Endodermal cell (in vitro differentiated cells): ENCODE data around the gene BTBD18. TPM values are rescaled to one million over a fixed set of nuclear protein-coding genes. Genes with fewer than 3 reads are reported as not detected.

Experiments
- DNase-seq: peaks from one replicate; pipeline ENCODE4 v3.0.0-alpha.2; 2017
- H3K27ac ChIP-seq: 2 replicates; pipeline ENCODE4 v1.5.1; 2013; ENCODE audit warnings: mild to moderate bottlenecking, low read depth, low read length, moderate library complexity
- H3K27me3 ChIP-seq: 2 replicates; pipeline ENCODE4 v1.6.1; 2013; ENCODE audit warnings: mild to moderate bottlenecking, low read length, moderate library complexity; ENCODE audit not compliant: insufficient read depth, control insufficient read depth, poor library complexity, severe bottlenecking
- H3K36me3 ChIP-seq: 2 replicates; pipeline ENCODE4 v1.7.0; 2013; ENCODE audit warnings: mild to moderate bottlenecking, low read length, moderate library complexity; ENCODE audit not compliant: control insufficient read depth, insufficient read depth
- H3K4me1 ChIP-seq: one replicate; pipeline ENCODE4 v1.7.0; 2013; ENCODE audit warnings: low read length; ENCODE audit not compliant: control insufficient read depth, insufficient read depth
- H3K4me3 ChIP-seq: 2 replicates; pipeline ENCODE4 v1.5.1; 2013; ENCODE audit warnings: mild to moderate bottlenecking, low read length, moderate library complexity
- H3K9ac ChIP-seq: 2 replicates; pipeline ENCODE4 v1.6.1; 2013; ENCODE audit warnings: mild to moderate bottlenecking, low read length, moderate library complexity; ENCODE audit not compliant: poor library complexity, severe bottlenecking; ENCODE audit errors: extremely low read depth
- H3K9me3 ChIP-seq: 2 replicates; pipeline ENCODE4 v1.6.1; 2013; ENCODE audit warnings: mild to moderate bottlenecking, low read length, moderate library complexity; ENCODE audit not compliant: control insufficient read depth
- H3K27ac Mint-ChIP-seq: 2 replicates; pipeline ENCODE4 v1.8.0; 2020; ENCODE audit warnings: mixed read lengths
- H3K27me3 Mint-ChIP-seq: 2 replicates; pipeline ENCODE4 v1.8.0; 2021; ENCODE audit warnings: mild to moderate bottlenecking, mixed read lengths; ENCODE audit not compliant: insufficient read depth
- H3K36me3 Mint-ChIP-seq: 2 replicates; pipeline ENCODE4 v1.8.0; 2020; ENCODE audit warnings: low read depth, mixed read lengths
- H3K4me1 Mint-ChIP-seq: 2 replicates; pipeline ENCODE4 v1.8.0; 2020; ENCODE audit warnings: mixed read lengths
- H3K4me3 Mint-ChIP-seq: 2 replicates; pipeline ENCODE4 v1.8.0; 2020; ENCODE audit warnings: mild to moderate bottlenecking, moderate library complexity, mixed read lengths
- H3K9me3 Mint-ChIP-seq: 2 replicates; pipeline ENCODE4 v1.8.0; 2020; ENCODE audit warnings: mild to moderate bottlenecking, mixed read lengths
- WGBS, 2 experiments: methylation state at CpG; one replicate each; pipeline versions ENCODE4 v1.1.5 to v1.1.7; 2013; ENCODE audit warnings: missing lambda C conversion rate in 2 of 2, mixed read lengths in 1 of 2; ENCODE audit not compliant: insufficient coverage in 1 of 2, insufficient read length in 1 of 2; 5-methylcytosine and 5-hydroxymethylcytosine counted together
- total RNA-seq, 2 donors: library from RNA; stranded (reverse); fragmentation: NEBNext Ultra II Directional in 1 of 2; extraction: Animal tissue kit (Norgen Biotek cat#: 25700) in 1 of 2; gene quantifications; 2 replicates in 1 of 2; 3 replicates in 1 of 2; pipeline ENCODE4 v1.2.1, GENCODE V29; 2021
- TF ChIP-seq, protein P1 (sequence below): fragments of 200-600 bp; sonication (generic); conservative IDR thresholded peaks from 2 replicates; pipeline ENCODE4 v1.5.0; 2021; ENCODE audit warnings: antibody characterized with exemption, mild to moderate bottlenecking

Gene BTBD18
- total RNA-seq, 2 donors from 2014 or later = not detected

- Mint-ChIP-seq H3K4me1 (peaks cover 9% of the 10 kb centered on the region), H3K36me3 (peaks cover 49% of the 10 kb centered on the region)
These were observed 9.5 kb downstream of the BTBD18 start for GRCh38 chr11:57742087-57742452.

DNA sequence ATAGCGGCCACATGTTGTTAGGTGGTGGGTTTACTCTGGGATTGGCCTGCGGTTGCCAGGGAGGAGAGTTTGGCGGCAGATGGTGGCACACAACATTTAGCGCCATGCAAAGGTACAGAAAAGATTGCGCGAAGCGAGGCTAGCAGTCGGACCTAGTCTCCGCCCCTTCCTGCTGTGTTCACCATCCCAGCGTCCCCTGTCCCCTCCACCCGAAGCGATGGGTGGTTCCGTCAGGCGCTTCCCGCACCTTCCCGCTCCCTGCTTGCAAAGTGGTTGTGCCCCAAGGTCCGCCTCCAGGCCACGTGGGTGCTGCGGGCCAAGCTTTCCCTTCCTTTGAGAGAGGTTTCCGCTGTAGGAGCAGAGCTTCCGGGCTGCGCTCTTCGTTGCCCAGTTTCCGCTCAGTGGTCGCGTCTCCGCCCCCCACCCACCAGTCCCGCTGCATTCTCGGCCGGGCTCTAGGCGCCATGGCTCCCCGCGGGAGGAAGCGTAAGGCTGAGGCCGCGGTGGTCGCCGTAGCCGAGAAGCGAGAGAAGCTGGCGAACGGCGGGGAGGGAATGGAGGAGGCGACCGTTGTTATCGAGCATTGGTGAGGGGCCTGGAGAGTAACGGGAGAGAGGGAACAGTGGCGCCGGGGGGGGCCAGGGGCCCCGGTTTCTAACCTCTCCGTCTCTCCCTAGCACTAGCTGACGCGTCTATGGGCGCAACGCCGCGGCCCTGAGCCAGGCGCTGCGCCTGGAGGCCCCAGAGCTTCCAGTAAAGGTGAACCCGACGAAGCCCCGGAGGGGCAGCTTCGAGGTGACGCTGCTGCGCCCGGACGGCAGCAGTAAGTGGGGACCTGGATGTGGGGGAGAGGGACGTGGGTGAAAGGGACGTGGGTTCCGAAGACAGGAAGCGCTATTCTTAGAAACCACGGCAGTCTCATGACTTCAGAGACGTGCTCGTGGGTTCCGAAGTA is 10.2 kb downstream of the BTBD18 start, which contains the start of gene SELENOH:
Gene SELENOH (plus strand): TSS at position 360 of the 955 bp plus-strand sequence. CDS start 105 bp downstream, at position 465.
- H3K4me3 ChIP-seq = peak within 1 kb of the TSS; percentile 94
- TF ChIP-seq, protein P1, sequence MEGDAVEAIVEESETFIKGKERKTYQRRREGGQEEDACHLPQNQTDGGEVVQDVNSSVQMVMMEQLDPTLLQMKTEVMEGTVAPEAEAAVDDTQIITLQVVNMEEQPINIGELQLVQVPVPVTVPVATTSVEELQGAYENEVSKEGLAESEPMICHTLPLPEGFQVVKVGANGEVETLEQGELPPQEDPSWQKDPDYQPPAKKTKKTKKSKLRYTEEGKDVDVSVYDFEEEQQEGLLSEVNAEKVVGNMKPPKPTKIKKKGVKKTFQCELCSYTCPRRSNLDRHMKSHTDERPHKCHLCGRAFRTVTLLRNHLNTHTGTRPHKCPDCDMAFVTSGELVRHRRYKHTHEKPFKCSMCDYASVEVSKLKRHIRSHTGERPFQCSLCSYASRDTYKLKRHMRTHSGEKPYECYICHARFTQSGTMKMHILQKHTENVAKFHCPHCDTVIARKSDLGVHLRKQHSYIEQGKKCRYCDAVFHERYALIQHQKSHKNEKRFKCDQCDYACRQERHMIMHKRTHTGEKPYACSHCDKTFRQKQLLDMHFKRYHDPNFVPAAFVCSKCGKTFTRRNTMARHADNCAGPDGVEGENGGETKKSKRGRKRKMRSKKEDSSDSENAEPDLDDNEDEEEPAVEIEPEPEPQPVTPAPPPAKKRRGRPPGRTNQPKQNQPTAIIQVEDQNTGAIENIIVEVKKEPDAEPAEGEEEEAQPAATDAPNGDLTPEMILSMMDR = no peak
- H3K9me3 ChIP-seq = no peaks in the 10 kb centered on the region
- H3K36me3 Mint-ChIP-seq = peaks cover 50% of the 10 kb centered on the region
- peak within 1 kb of the TSS; percentile 97 for H3K27ac Mint-ChIP-seq
- DNase-seq = peak; percentile 99
- peak within 1 kb of the TSS; percentile 87 for H3K9ac ChIP-seq
- 0% methylated on average over 42 to 75 of the region's 75 CpGs for WGBS, 2 experiments
- H3K27ac ChIP-seq = peak within 1 kb of the TSS; percentile 86
- H3K36me3 ChIP-seq = peaks cover 66% of the 10 kb centered on the region
- no peaks in the 10 kb centered on the region for H3K9me3 Mint-ChIP-seq
- peaks cover 11% of the 10 kb centered on the region for H3K4me1 Mint-ChIP-seq
- H3K4me1 ChIP-seq = no peaks in the 10 kb centered on the region
- peak within 1 kb of the TSS; percentile 98 for H3K4me3 Mint-ChIP-seq
- H3K27me3 Mint-ChIP-seq = no peaks in the 10 kb centered on the region
- no peaks in the 10 kb centered on the region for H3K27me3 ChIP-seq

More at GRCh38 chr11:57742087-57742452, 9.5 kb downstream of the BTBD18 start:
- Mint-ChIP-seq H3K27ac (peak overlapping the region; percentile 97), H3K9me3 (no peaks in the 10 kb centered on the region), H3K27me3 (no peaks in the 10 kb centered on the region), H3K4me3 (peak overlapping the region; percentile 98)
- Histone ChIP-seq H3K36me3 (peaks cover 66% of the 10 kb centered on the region), H3K27ac (peak overlapping the region; percentile 86), H3K4me3 (peak overlapping the region; percentile 94), H3K9ac (peak overlapping the region; percentile 87), H3K9me3 (no peaks in the 10 kb centered on the region), H3K4me1 (no peaks in the 10 kb centered on the region), H3K27me3 (no peaks in the 10 kb centered on the region)
- DNase-seq = no peak
- TF ChIP-seq, protein P1 = no peak
- WGBS, 2 experiments = 0 to 3% methylated on average over 2 to 10 of the region's 10 CpGs

GRCh38 chr11:57735619-57736298 is 15.9 kb downstream of the BTBD18 start:
- Mint-ChIP-seq H3K4me1 (peaks cover 18% of the 10 kb centered on the region), H3K36me3 (peaks cover 35% of the 10 kb centered on the region), H3K9me3 (no peaks in the 10 kb centered on the region), H3K27ac (peak overlapping the region; percentile 86), H3K4me3 (peak overlapping the region; percentile 24), H3K27me3 (no peaks in the 10 kb centered on the region)
- Histone ChIP-seq H3K4me3 (peak overlapping the region; percentile 63), H3K27ac (no peak overlapping the region), H3K27me3 (no peaks in the 10 kb centered on the region), H3K9me3 (no peaks in the 10 kb centered on the region), H3K36me3 (peaks cover 55% of the 10 kb centered on the region), H3K4me1 (peaks cover 7% of the 10 kb centered on the region), H3K9ac (no peak overlapping the region)
- peak; percentile 57 for DNase-seq
- TF ChIP-seq, protein P1 = no peak
- 69 to 72% methylated on average over 3 of the region's 3 CpGs for WGBS, 2 experiments
